Ishikawa (cell line): ENCODE data around the gene CFAP61.
A peak's percentile ranks its signal among the peaks of the same experiment; 100 is the strongest.

Experiments
- CEBPB ChIP-seq: IDR thresholded peaks from 2 replicates; pipeline ENCODE4 v1.6.1; 2012
- CREB1 ChIP-seq: IDR thresholded peaks from 2 replicates; pipeline ENCODE4 v1.6.1; 2012; ENCODE audit warnings: low read depth
- EGR1 ChIP-seq: IDR thresholded peaks from 2 replicates; pipeline ENCODE4 v1.6.1; 2012
- EP300 ChIP-seq: IDR thresholded peaks from 2 replicates; pipeline ENCODE4 v1.6.1; 2012; ENCODE audit warnings: borderline replicate concordance
- FOXM1 ChIP-seq: IDR thresholded peaks from 2 replicates; pipeline ENCODE4 v1.6.1; 2012; ENCODE audit warnings: low read depth, borderline replicate concordance
- MAX ChIP-seq: IDR thresholded peaks from 2 replicates; pipeline ENCODE4 v1.6.1; 2012
- NFIC ChIP-seq: IDR thresholded peaks from 2 replicates; pipeline ENCODE4 v1.6.1; 2012
- RAD21 ChIP-seq: IDR thresholded peaks from 2 replicates; pipeline ENCODE4 v1.6.1; 2012; ENCODE audit warnings: low read depth
- REST ChIP-seq: IDR thresholded peaks from 2 replicates; pipeline ENCODE4 v1.6.1; 2012; ENCODE audit warnings: low read depth, mild to moderate bottlenecking
- TAF1 ChIP-seq: IDR thresholded peaks from 2 replicates; pipeline ENCODE4 v1.6.1; 2012; ENCODE audit warnings: low read depth, mild to moderate bottlenecking
- TCF12 ChIP-seq: IDR thresholded peaks from 2 replicates; pipeline ENCODE4 v1.6.1; 2012; ENCODE audit warnings: low read depth
- TEAD4 ChIP-seq: IDR thresholded peaks from 2 replicates; pipeline ENCODE4 v1.6.1; 2012
- USF1 ChIP-seq: IDR thresholded peaks from 2 replicates; pipeline ENCODE4 v1.6.1; 2012
- YY1 ChIP-seq: IDR thresholded peaks from 2 replicates; pipeline ENCODE4 v1.6.1; 2012; ENCODE audit warnings: low read depth
- ZBTB7A ChIP-seq: IDR thresholded peaks from 2 replicates; pipeline ENCODE4 v1.6.1; 2012; ENCODE audit warnings: low read depth

CFAP61 gene

GRCh38 chr20:20358801-20359200 lies 306.5 kb downstream of the CFAP61 start:
- TF ChIP-seq NFIC: no peak
- TF ChIP-seq TAF1: no peak
- TF ChIP-seq EGR1: no peak
- no peak for TF ChIP-seq CEBPB
- TF ChIP-seq ZBTB7A: no peak
- TF ChIP-seq EP300: no peak
- TF ChIP-seq TEAD4: no peak
- no peak for TF ChIP-seq YY1
- no peak for TF ChIP-seq MAX
- TF ChIP-seq REST: no peak
- no peak for TF ChIP-seq TCF12
- TF ChIP-seq FOXM1: no peak
- no peak for TF ChIP-seq CREB1
- TF ChIP-seq RAD21: no peak
- no peak for TF ChIP-seq USF1

- TF ChIP-seq FOXM1 (no peak), USF1 (no peak), YY1 (no peak), EGR1 (no peak), EP300 (no peak), TAF1 (no peak), TCF12 (no peak), TEAD4 (no peak), REST (no peak), RAD21 (no peak)
Observed at GRCh38 chr20:20359628-20360027, 307.3 kb downstream of the CFAP61 start.

- TF ChIP-seq FOXM1: no peak
- TF ChIP-seq YY1: no peak
- TF ChIP-seq TEAD4: no peak
- TF ChIP-seq RAD21: peak; percentile 69
- TF ChIP-seq EP300: no peak
- TF ChIP-seq TCF12: no peak
Observed at GRCh38 chr20:20360464-20360863, 308.1 kb downstream of the CFAP61 start.

- TF ChIP-seq CREB1 (no peak), TAF1 (no peak), TCF12 (no peak), FOXM1 (no peak), TEAD4 (no peak), EGR1 (no peak), REST (no peak), USF1 (no peak), YY1 (no peak), CEBPB (no peak), NFIC (no peak), MAX (no peak)
Observed at GRCh38 chr20:20362774-20363433, 310.6 kb downstream of the CFAP61 start.
